Spleen (tissue), 11 donors: ENCODE measurements around the gene DCAF15. TPM values are rescaled to one million over a fixed set of nuclear protein-coding genes. Genes with fewer than 3 reads are reported as not detected.

Source experiments
- DNase-seq: peaks from one replicate; pipeline ENCODE4 v3.0.0-alpha.2; 2020
- H3K27ac ChIP-seq, 8 donors: fragments of 200-600 bp; sonication (generic) in 7 of 8; 1 replicate in 4 of 8; 2 replicates in 4 of 8; pipeline versions ENCODE4 v1.5.0 to v1.8.0; 2016 to 2021; ENCODE audit warnings: inconsistent platforms in 4 of 8, mild to moderate bottlenecking in 4 of 8, moderate library complexity in 1 of 8
- H3K27me3 ChIP-seq, 7 donors: fragments of 200-600 bp; sonication (generic) in 6 of 7; replicated peaks in 1 of 7; 1 replicate in 4 of 7; 2 replicates in 3 of 7; pipeline versions ENCODE4 v1.5.0 to v1.8.0; 2016 to 2021; ENCODE audit warnings: inconsistent platforms in 3 of 7, mild to moderate bottlenecking in 1 of 7
- H3K36me3 ChIP-seq, 6 donors: fragments of 200-600 bp; sonication (generic) in 5 of 6; 1 replicate in 4 of 6; 2 replicates in 2 of 6; pipeline versions ENCODE4 v1.5.0 to v1.8.0; 2016 to 2021; ENCODE audit warnings: inconsistent platforms in 2 of 6
- H3K4me1 ChIP-seq, 6 donors: fragments of 200-600 bp; sonication (generic) in 5 of 6; 1 replicate in 3 of 6; 2 replicates in 3 of 6; pipeline versions ENCODE4 v1.5.0 to v1.8.0; 2016 to 2021; ENCODE audit warnings: inconsistent platforms in 3 of 6
- H3K4me3 ChIP-seq, 8 donors: fragments of 200-600 bp; sonication (generic) in 7 of 8; 1 replicate in 4 of 8; 2 replicates in 4 of 8; pipeline versions ENCODE4 v1.5.0 to v1.8.0; 2016 to 2021; ENCODE audit warnings: inconsistent platforms in 4 of 8, mild to moderate bottlenecking in 4 of 8, moderate library complexity in 2 of 8
- H3K9me3 ChIP-seq, 8 donors: fragments of 200-600 bp; sonication (generic) in 7 of 8; 1 replicate in 4 of 8; 2 replicates in 4 of 8; pipeline versions ENCODE4 v1.5.0 to v1.8.0; 2016 to 2021; ENCODE audit warnings: inconsistent platforms in 4 of 8
- POLR2A ChIP-seq, 3 donors: fragments of 450-650 bp; IDR thresholded peaks; one replicate each; pipeline ENCODE4 v1.5.1; 2017; ENCODE audit warnings: antibody characterized with exemption in 3 of 3, mild to moderate bottlenecking in 1 of 3
- POLR2AphosphoS5 ChIP-seq, 3 donors: sonication (generic); formaldehyde crosslinking; IDR thresholded peaks; one replicate each; pipeline ENCODE4 v1.5.1; 2017; ENCODE audit warnings: antibody characterized with exemption in 3 of 3
- WGBS, 5 donors: extraction: QIAGEN DNeasy Blood & Tissue Kit in 3 of 5; methylation state at CpG; one replicate each; pipeline versions ENCODE4 v1.1.5 to v1.1.7; 2013 to 2018; 5-methylcytosine and 5-hydroxymethylcytosine counted together
- intact Hi-C: fragments of 100-400 bp; cut with DNase I; formaldehyde crosslinking; loops from one replicate; pipeline ENCODE4 v1.15.0; 2023; ENCODE audit warnings: low total_unique reads
- polyA plus RNA-seq, 3 donors: library from polyadenylated mRNA; stranded (reverse); fragments of 200-250 nt; gene quantifications; one replicate each; pipeline ENCODE4 v1.2.1, GENCODE V29; 2013
- total RNA-seq, 7 donors: library from RNA; depleted of rRNA in 3 of 7; stranded (reverse); fragments of >200 nt in 3 of 7; fragmentation: NEBNext Ultra II Directional in 4 of 7; extraction: Animal tissue kit (Norgen Biotek cat#: 25700) in 4 of 7; gene quantifications; one replicate each; pipeline versions ENCODE4 v1.1.0 to v1.2.1, GENCODE V29; 2016 to 2021
- TF ChIP-seq, protein P1 (sequence below), 11 experiments: fragments of 200-600 bp in 7 of 11; fragments of 450-650 bp in 4 of 11; sonication (generic) in 4 of 11; IDR thresholded peaks in 8 of 11; conservative IDR thresholded peaks in 3 of 11; 1 replicate in 7 of 11; 2 replicates in 4 of 11; pipeline versions ENCODE4 v1.4.0 to v1.8.0; 2016 to 2021; ENCODE audit warnings: antibody characterized with exemption in 11 of 11, inconsistent platforms in 4 of 11, mild to moderate bottlenecking in 1 of 11
- donor health status: healthy with polysubstance abuse.
- donor health status: DM: no; HTN: no; CAD: no; lungs with moderate emphysema.
- donor health status: DM: no; HTN: no; CAD: no.
- donor health status: Bipolar disorder and iron deficiency.
- donor health status: healthy.
- donor health status: DM: no; HTN: no; CAD: no.
- donor health status: DM: yes; HTN: yes; CAD: no.

Gene DCAF15
- total and polyA plus RNA-seq, 10 donors, result 27.7 to 84.9 (median 46.2) TPM

DNA sequence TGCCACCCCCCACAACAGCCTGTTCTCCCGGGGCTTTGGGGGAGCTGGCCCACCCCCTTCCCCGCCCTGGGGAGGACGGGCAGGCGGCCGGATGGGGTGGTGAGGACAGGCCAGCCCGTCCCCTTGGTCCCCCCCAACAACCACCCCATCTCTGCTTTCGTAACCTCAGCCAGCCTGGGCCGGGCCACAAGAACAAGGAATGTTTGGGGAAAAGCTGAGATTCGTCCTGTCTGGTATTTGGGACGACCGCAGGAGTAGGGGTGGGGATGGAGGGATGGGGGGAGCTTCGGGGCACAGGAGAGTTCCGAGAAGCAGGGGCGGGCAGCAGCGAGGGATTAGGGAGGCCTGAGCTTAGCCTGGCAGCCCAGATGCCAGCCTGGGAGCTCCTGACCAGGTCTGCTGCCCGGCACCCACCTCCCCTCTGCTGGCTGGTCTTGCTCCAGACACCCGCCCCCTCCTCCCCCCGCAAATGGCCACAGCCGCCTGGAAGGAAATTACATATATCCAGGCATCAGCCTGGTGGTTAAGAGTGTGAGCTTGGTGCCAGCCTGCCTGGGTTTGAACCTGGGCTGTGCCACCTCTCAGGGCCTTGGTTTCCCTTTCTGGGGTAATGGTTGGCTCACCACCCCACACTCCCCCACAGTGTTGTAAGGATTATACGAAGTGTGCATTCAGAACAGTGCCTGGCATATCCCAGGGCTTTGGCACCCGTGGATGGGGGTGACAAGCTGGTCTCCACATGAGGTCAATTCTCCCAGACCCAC lies 13.8 kb upstream of the DCAF15 start, which contains the start of gene PODNL1:
TSS of gene PODNL1 (minus strand) at position 117 of the 764 bp plus-strand sequence. CDS start 236 bp downstream, outside the sequence.
- peaks cover 0 to 4% (median 0%) of the 10 kb centered on the region in 8 donors for H3K9me3 ChIP-seq
- H3K4me3 ChIP-seq, result peak within 1 kb of the TSS in 1 of 8 donors; percentile 39
- TF ChIP-seq, protein P1, sequence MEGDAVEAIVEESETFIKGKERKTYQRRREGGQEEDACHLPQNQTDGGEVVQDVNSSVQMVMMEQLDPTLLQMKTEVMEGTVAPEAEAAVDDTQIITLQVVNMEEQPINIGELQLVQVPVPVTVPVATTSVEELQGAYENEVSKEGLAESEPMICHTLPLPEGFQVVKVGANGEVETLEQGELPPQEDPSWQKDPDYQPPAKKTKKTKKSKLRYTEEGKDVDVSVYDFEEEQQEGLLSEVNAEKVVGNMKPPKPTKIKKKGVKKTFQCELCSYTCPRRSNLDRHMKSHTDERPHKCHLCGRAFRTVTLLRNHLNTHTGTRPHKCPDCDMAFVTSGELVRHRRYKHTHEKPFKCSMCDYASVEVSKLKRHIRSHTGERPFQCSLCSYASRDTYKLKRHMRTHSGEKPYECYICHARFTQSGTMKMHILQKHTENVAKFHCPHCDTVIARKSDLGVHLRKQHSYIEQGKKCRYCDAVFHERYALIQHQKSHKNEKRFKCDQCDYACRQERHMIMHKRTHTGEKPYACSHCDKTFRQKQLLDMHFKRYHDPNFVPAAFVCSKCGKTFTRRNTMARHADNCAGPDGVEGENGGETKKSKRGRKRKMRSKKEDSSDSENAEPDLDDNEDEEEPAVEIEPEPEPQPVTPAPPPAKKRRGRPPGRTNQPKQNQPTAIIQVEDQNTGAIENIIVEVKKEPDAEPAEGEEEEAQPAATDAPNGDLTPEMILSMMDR (IDR thresholded peaks at IDR 0.05 in 8 of 11, conservative IDR thresholded peaks at IDR 0.05 in 3 of 11), result no peak
- TF ChIP-seq POLR2AphosphoS5 (IDR thresholded peaks at IDR 0.05) (no peak), POLR2A (IDR thresholded peaks at IDR 0.05) (no peak)
- peaks cover 0 to 16% (median 4%) of the 10 kb centered on the region in 6 donors for H3K4me1 ChIP-seq
- DNase-seq, result no peak
- 13 to 23% (median 14%) methylated on average over 16 to 21 of the region's 21 CpGs for WGBS, 5 donors
- intact Hi-C loops, result no loop called here
- H3K27ac ChIP-seq, result no peak within 1 kb of the TSS
- peaks cover 0 to 36% (median 13%) of the 10 kb centered on the region in 7 donors for H3K27me3 ChIP-seq
- H3K36me3 ChIP-seq, result no peaks in the 10 kb centered on the region

GRCh38 chr19:13942023-13942684 lies 10.2 kb upstream of the DCAF15 start:
- WGBS, 5 donors, result 92 to 100% (median 100%) methylated on average over 1 of the region's 1 CpG
- Histone ChIP-seq H3K4me1 (peaks cover 0 to 16% (median 4%) of the 10 kb centered on the region in 6 donors), H3K36me3 (no peaks in the 10 kb centered on the region), H3K27me3 (peaks cover 0 to 19% (median 12%) of the 10 kb centered on the region in 7 donors), H3K27ac (no peak overlapping the region), H3K9me3 (peaks cover 0 to 4% (median 0%) of the 10 kb centered on the region in 8 donors), H3K4me3 (no peak overlapping the region)
- DNase-seq, result no peak
- intact Hi-C loops, result no loop called here
- TF ChIP-seq, protein P1 (IDR thresholded peaks at IDR 0.05 in 8 of 11, conservative IDR thresholded peaks at IDR 0.05 in 3 of 11), result no peak
- TF ChIP-seq POLR2A (IDR thresholded peaks at IDR 0.05), result no peak
- TF ChIP-seq POLR2AphosphoS5 (IDR thresholded peaks at IDR 0.05), result no peak

DNA sequence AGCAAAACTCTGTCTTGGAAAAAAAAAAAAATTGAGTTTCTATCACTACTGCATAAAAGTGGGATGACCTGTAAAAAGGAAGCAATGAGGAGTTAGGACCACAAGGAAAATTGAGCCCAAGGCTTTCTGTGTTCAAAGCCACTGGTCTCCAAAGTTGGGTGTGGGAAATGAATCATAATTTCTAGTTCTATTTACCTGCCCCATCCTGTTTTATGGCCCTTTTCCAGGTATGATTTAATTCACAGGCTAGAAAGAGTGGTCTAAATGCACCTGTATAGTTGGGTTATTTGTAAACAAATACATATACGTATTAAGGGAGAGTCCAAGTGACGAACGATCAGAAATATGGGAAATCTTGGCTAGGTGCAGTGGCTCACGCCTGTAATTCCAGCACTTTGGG lies 5.9 kb upstream of the DCAF15 start:
- no peak for DNase-seq
- H3K4me1 ChIP-seq, result peaks cover 0 to 3% (median 0%) of the 10 kb centered on the region in 6 donors
- H3K9me3 ChIP-seq, result peaks cover 0 to 4% (median 0%) of the 10 kb centered on the region in 8 donors
- no peak overlapping the region for H3K27ac ChIP-seq
- no peaks in the 10 kb centered on the region for H3K36me3 ChIP-seq
- no peaks in the 10 kb centered on the region for H3K27me3 ChIP-seq
- intact Hi-C loops, result no loop called here
- TF ChIP-seq POLR2AphosphoS5 (IDR thresholded peaks at IDR 0.05) (no peak), POLR2A (IDR thresholded peaks at IDR 0.05) (no peak)
- TF ChIP-seq, protein P1 (IDR thresholded peaks at IDR 0.05 in 8 of 11, conservative IDR thresholded peaks at IDR 0.05 in 3 of 11), result no peak
- H3K4me3 ChIP-seq, result no peak overlapping the region
- WGBS, 5 donors, result 89 to 97% (median 93%) methylated on average over 4 of the region's 4 CpGs

DNA sequence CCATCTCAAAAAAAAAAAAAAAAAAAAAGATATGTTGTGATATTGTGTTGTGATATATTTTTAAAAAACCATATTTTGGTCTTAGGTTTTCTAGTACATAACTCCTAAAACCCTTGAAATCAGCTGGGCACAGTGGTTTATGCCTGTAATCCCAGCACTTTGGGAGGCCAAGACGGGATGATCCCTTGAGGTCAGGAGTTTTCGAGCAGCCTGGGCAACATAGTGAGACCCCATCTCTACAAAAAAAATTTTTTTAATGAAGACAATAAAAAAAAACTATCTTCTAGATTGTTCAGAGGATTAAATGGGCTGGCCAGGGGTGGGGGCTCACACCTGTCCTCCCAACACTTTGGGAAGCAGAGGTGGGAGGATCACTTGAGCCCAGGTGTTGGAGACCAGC lies 1.3 kb upstream of the DCAF15 start:
- Histone ChIP-seq H3K9me3 (no peaks in the 10 kb centered on the region), H3K4me1 (peaks cover 15 to 32% (median 22%) of the 10 kb centered on the region in 6 donors), H3K4me3 (no peak overlapping the region), H3K27ac (no peak overlapping the region), H3K36me3 (peaks cover under 1 to 21% (median 16%) of the 10 kb centered on the region in 6 donors), H3K27me3 (no peaks in the 10 kb centered on the region)
- no peak for DNase-seq
- TF ChIP-seq, protein P1 (IDR thresholded peaks at IDR 0.05 in 8 of 11, conservative IDR thresholded peaks at IDR 0.05 in 3 of 11), result no peak
- TF ChIP-seq POLR2AphosphoS5 (IDR thresholded peaks at IDR 0.05), result no peak
- TF ChIP-seq POLR2A (IDR thresholded peaks at IDR 0.05), result no peak
- intact Hi-C loops, result loop anchor here (10.0 kb wide), 1 partner anchor 84 kb away; the partner anchor contains the start of gene IL27RA
- 89 to 94% (median 90%) methylated on average over 2 of the region's 2 CpGs for WGBS, 5 donors
